Skeletal muscle tissue (tissue), 4 donors: Measurements from ENCODE around the gene LCMT1. TPM values are rescaled to one million over a fixed set of nuclear protein-coding genes. Genes with fewer than 3 reads are reported as not detected.
"Not testable (repeated sequence)": the region's sequence is repeated elsewhere in the genome, so short reads cannot be mapped to it uniquely, and the experiment has no call there.

Experiments used
- H3K27ac ChIP-seq: one replicate; pipeline ENCODE4 v1.7.0; 2013; ENCODE audit warnings: mild to moderate bottlenecking, low read depth, low read length, inconsistent platforms
- H3K27me3 ChIP-seq, 3 donors: one replicate each; pipeline ENCODE4 v1.7.0; 2013; ENCODE audit warnings: low read length in 3 of 3; ENCODE audit not compliant: control insufficient read depth in 3 of 3, insufficient read depth in 3 of 3
- H3K36me3 ChIP-seq, 3 donors: one replicate each; pipeline ENCODE4 v1.7.0; 2013; ENCODE audit warnings: low read length in 3 of 3; ENCODE audit not compliant: control insufficient read depth in 3 of 3, insufficient read depth in 3 of 3
- H3K4me1 ChIP-seq, 3 donors: one replicate each; pipeline ENCODE4 v1.7.0; 2013; ENCODE audit warnings: low read length in 3 of 3, mild to moderate bottlenecking in 3 of 3; ENCODE audit not compliant: control insufficient read depth in 3 of 3, insufficient read depth in 3 of 3
- H3K4me3 ChIP-seq, 3 donors: one replicate each; pipeline ENCODE4 v1.7.0; 2013; ENCODE audit warnings: low read length in 3 of 3
- H3K9ac ChIP-seq, 3 donors: one replicate each; pipeline ENCODE4 v1.7.0; 2013; ENCODE audit warnings: low read length in 3 of 3, mild to moderate bottlenecking in 3 of 3, moderate library complexity in 2 of 3, low read depth in 1 of 3
- H3K9me3 ChIP-seq, 3 donors: one replicate each; pipeline ENCODE4 v1.7.0; 2013; ENCODE audit warnings: low read length in 3 of 3; ENCODE audit not compliant: control insufficient read depth in 3 of 3
- total RNA-seq: library from RNA; depleted of rRNA; stranded (reverse); fragments of >200 nt; gene quantifications from one replicate; pipeline ENCODE4 v1.2.3, GENCODE V29; 2014
- donor health status: Osteomylitis.

LCMT1 gene
- total RNA-seq: 40.2 TPM

- H3K9ac ChIP-seq: peak within 1 kb of the TSS; percentile 93 to 95 (median 95)
- H3K4me1 ChIP-seq: peaks cover 28 to 35% (median 29%) of the 10 kb centered on the region in 3 donors
- no peaks in the 10 kb centered on the region for H3K9me3 ChIP-seq
- peak within 1 kb of the TSS; percentile 93 to 99 (median 96) for H3K4me3 ChIP-seq
- H3K27ac ChIP-seq: peak within 1 kb of the TSS; percentile 92
- H3K27me3 ChIP-seq: no peaks in the 10 kb centered on the region
- peaks cover 0 to 15% (median under 1%) of the 10 kb centered on the region in 3 donors for H3K36me3 ChIP-seq
These were observed at the start of gene LCMT1 for GRCh38 chr16:25111403-25112166. TSS of gene LCMT1 (plus strand) at chr16:25111742. CDS start at chr16:25111884, 142 bp downstream.

GRCh38 chr16:25063102-25063501, 48.4 kb upstream of the LCMT1 start:
- peaks cover 16 to 24% (median 19%) of the 10 kb centered on the region in 3 donors for H3K4me1 ChIP-seq
- no peak overlapping the region for H3K27ac ChIP-seq
- H3K4me3 ChIP-seq: no peak overlapping the region
- H3K27me3 ChIP-seq: no peaks in the 10 kb centered on the region
- H3K9ac ChIP-seq: no peak overlapping the region
- no peaks in the 10 kb centered on the region for H3K9me3 ChIP-seq
- H3K36me3 ChIP-seq: no peaks in the 10 kb centered on the region

GRCh38 chr16:25063865-25064264, 47.7 kb upstream of the LCMT1 start:
- H3K4me3 ChIP-seq: no peak overlapping the region
- H3K9ac ChIP-seq: no peak overlapping the region
- no peaks in the 10 kb centered on the region for H3K9me3 ChIP-seq
- no peaks in the 10 kb centered on the region for H3K36me3 ChIP-seq
- peaks cover 16 to 24% (median 19%) of the 10 kb centered on the region in 3 donors for H3K4me1 ChIP-seq
- no peak overlapping the region for H3K27ac ChIP-seq
- H3K27me3 ChIP-seq: no peaks in the 10 kb centered on the region

- H3K9ac ChIP-seq, H3K27ac ChIP-seq: not testable (repeated sequence)
These were observed 47.3 kb upstream of the LCMT1 start for GRCh38 chr16:25064281-25064680.

GRCh38 chr16:25064937-25065336, 46.6 kb upstream of the LCMT1 start:
- no peaks in the 10 kb centered on the region for H3K27me3 ChIP-seq
- H3K4me3 ChIP-seq: no peak overlapping the region
- peaks cover 16 to 24% (median 19%) of the 10 kb centered on the region in 3 donors for H3K4me1 ChIP-seq
- H3K27ac ChIP-seq: no peak overlapping the region
- H3K9me3 ChIP-seq: no peaks in the 10 kb centered on the region
- peak overlapping the region in 1 of 3 donors; percentile 40 for H3K9ac ChIP-seq
- no peaks in the 10 kb centered on the region for H3K36me3 ChIP-seq

More at GRCh38 chr16:25064281-25064680, 47.3 kb upstream of the LCMT1 start:
- not testable (repeated sequence) for H3K36me3 ChIP-seq, H3K9me3 ChIP-seq, H3K27me3 ChIP-seq, H3K4me3 ChIP-seq
- peaks cover 16 to 24% (median 19%) of the 10 kb centered on the region in 3 donors for H3K4me1 ChIP-seq

- Histone ChIP-seq H3K4me3 (peak overlapping the region in 1 of 3 donors; percentile 71), H3K27ac (peak overlapping the region; percentile 85), H3K9ac (peak overlapping the region in 1 of 3 donors; percentile 84), H3K9me3 (no peaks in the 10 kb centered on the region), H3K27me3 (no peaks in the 10 kb centered on the region), H3K4me1 (peaks cover 16 to 24% (median 19%) of the 10 kb centered on the region in 3 donors), H3K36me3 (no peaks in the 10 kb centered on the region)
These were observed 45.6 kb upstream of the LCMT1 start for GRCh38 chr16:25065899-25066298.

- Histone ChIP-seq H3K27ac (peak overlapping the region; percentile 85), H3K36me3 (no peaks in the 10 kb centered on the region), H3K9ac (peak overlapping the region; percentile 80 to 92 (median 84)), H3K4me3 (peak overlapping the region; percentile 71 to 96 (median 71)), H3K9me3 (no peaks in the 10 kb centered on the region), H3K4me1 (peaks cover 16 to 24% (median 19%) of the 10 kb centered on the region in 3 donors), H3K27me3 (no peaks in the 10 kb centered on the region)
These were observed 45.2 kb upstream of the LCMT1 start for GRCh38 chr16:25066426-25066746.

GRCh38 chr16:25066747-25067631, 44.6 kb upstream of the LCMT1 start:
- Histone ChIP-seq H3K27me3 (no peaks in the 10 kb centered on the region), H3K9me3 (no peaks in the 10 kb centered on the region), H3K36me3 (no peaks in the 10 kb centered on the region), H3K27ac (peak overlapping the region; percentile 85), H3K4me1 (peaks cover 16 to 24% (median 19%) of the 10 kb centered on the region in 3 donors), H3K9ac (peak overlapping the region; percentile 90 to 94 (median 92)), H3K4me3 (peak overlapping the region; percentile 88 to 98 (median 96))

- Histone ChIP-seq H3K4me1 (no peaks in the 10 kb centered on the region), H3K9me3 (no peaks in the 10 kb centered on the region), H3K27me3 (no peaks in the 10 kb centered on the region), H3K9ac (no peak overlapping the region), H3K4me3 (no peak overlapping the region), H3K27ac (no peak overlapping the region), H3K36me3 (no peaks in the 10 kb centered on the region)
These were observed 37.7 kb upstream of the LCMT1 start for GRCh38 chr16:25073854-25074253.
